Measurements from ENCODE around the gene EML4. TPM values are rescaled to one million over a fixed set of nuclear protein-coding genes. Genes with fewer than 3 reads are reported as not detected.
"Not testable (repeated sequence)": the region's sequence is repeated elsewhere in the genome, so short reads cannot be mapped to it uniquely, and the experiment has no call there.

EML4 gene
- total RNA-seq, 4 donors from 2014 or later, result 3.0 to 5.0 (median 4.6) TPM

DNA sequence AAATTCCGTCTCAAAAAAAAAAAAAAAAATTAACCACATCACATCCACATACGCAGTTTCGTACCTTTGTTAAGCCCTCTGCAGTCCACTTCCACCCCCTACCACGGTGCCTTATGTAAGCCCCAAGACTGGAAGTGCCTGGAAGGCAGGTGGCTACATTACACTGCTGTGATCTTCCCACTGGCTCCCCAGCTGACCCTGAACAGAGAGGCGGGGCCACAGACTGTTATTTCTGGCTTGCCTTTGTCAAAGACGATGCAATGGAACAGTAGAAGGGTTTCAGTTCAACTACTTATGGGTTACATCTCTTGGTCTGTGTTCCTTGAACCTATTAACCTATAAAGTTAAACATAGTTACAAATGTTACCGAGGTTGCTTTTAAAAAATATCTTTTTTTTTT is 207.6 kb downstream of the EML4 start:
- no peaks in the 10 kb centered on the region for H3K9me3 ChIP-seq
- H3K27me3 ChIP-seq, result no peaks in the 10 kb centered on the region
- intact Hi-C loops (cut with DNase I; ENCODE audit: low total_unique reads) (no loop called here), in situ Hi-C loops (cut with MboI; ENCODE audit: low sequenced_read_pairs in 4 of 4) (no loop called here)
- no peaks in the 10 kb centered on the region for H3K4me1 ChIP-seq
- no peaks in the 10 kb centered on the region for H3K36me3 ChIP-seq
- ATAC-seq (no peak), DNase-seq (no peak)
- TF ChIP-seq, protein P1, sequence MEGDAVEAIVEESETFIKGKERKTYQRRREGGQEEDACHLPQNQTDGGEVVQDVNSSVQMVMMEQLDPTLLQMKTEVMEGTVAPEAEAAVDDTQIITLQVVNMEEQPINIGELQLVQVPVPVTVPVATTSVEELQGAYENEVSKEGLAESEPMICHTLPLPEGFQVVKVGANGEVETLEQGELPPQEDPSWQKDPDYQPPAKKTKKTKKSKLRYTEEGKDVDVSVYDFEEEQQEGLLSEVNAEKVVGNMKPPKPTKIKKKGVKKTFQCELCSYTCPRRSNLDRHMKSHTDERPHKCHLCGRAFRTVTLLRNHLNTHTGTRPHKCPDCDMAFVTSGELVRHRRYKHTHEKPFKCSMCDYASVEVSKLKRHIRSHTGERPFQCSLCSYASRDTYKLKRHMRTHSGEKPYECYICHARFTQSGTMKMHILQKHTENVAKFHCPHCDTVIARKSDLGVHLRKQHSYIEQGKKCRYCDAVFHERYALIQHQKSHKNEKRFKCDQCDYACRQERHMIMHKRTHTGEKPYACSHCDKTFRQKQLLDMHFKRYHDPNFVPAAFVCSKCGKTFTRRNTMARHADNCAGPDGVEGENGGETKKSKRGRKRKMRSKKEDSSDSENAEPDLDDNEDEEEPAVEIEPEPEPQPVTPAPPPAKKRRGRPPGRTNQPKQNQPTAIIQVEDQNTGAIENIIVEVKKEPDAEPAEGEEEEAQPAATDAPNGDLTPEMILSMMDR (IDR thresholded peaks at IDR 0.05 in 4 of 5, conservative IDR thresholded peaks at IDR 0.05 in 1 of 5), result no peak
- no peak overlapping the region for H3K4me3 ChIP-seq
- H3K27ac ChIP-seq, result no peak overlapping the region

DNA sequence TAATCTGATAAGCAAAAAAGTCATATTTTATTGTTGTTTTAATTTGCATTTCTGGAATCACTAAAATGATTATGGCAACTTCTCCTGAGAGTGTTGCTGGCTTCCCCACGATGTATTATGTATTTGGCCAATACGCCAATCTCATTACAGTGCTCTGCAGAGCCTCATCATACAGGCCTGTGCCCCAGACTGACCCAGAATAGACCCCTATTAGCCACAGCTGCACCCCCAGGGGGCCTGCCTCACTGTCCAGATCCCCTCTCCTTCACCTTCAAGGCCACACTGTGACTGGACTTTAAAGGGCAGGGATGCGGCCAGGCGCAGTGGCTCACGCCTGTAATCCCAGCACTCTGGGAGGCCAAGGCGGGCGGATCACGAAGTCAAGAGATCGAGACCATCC is 209.3 kb downstream of the EML4 start:
- TF ChIP-seq, protein P1 (IDR thresholded peaks at IDR 0.05 in 4 of 5, conservative IDR thresholded peaks at IDR 0.05 in 1 of 5), result no peak
- TF ChIP-seq POLR2A (IDR thresholded peaks at IDR 0.05), result no peak

DNA sequence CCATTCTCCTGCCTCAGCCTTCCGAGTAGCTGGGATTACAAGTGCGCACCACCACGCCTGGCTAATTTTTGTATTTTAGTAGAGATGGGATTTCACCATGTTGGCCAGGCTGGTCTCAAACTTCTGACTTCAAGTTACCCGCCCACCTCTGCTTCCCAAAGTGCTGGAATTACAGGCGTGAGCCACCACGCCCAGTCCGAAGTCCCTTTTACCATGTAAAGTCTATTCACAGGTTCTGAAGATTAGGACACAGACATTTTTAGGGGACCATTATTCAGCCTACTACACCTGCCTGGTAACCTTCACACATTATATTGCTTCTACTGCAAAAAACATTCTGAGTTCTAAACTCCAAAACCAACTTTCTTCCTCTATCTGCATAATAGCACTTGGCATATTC is 210.9 kb downstream of the EML4 start:
- H3K27me3 ChIP-seq; in situ Hi-C loops (cut with MboI; ENCODE audit: low sequenced_read_pairs in 4 of 4); H3K36me3 ChIP-seq; H3K4me3 ChIP-seq; DNase-seq; intact Hi-C loops (cut with DNase I; ENCODE audit: low total_unique reads); H3K9me3 ChIP-seq; ATAC-seq; H3K4me1 ChIP-seq; H3K27ac ChIP-seq: not testable (repeated sequence)

More for the DNA sequence above, 209.3 kb downstream of the EML4 start:
- H3K27ac ChIP-seq, result no peak overlapping the region
- DNase-seq (no peak), ATAC-seq (no peak)
- H3K27me3 ChIP-seq, result no peaks in the 10 kb centered on the region
- H3K4me3 ChIP-seq, result no peak overlapping the region
- in situ Hi-C loops (cut with MboI; ENCODE audit: low sequenced_read_pairs in 4 of 4), result no loop called here
- H3K9me3 ChIP-seq, result no peaks in the 10 kb centered on the region
- H3K4me1 ChIP-seq, result no peaks in the 10 kb centered on the region
- intact Hi-C loops (cut with DNase I; ENCODE audit: low total_unique reads), result no loop called here
- H3K36me3 ChIP-seq, result no peaks in the 10 kb centered on the region

DNA sequence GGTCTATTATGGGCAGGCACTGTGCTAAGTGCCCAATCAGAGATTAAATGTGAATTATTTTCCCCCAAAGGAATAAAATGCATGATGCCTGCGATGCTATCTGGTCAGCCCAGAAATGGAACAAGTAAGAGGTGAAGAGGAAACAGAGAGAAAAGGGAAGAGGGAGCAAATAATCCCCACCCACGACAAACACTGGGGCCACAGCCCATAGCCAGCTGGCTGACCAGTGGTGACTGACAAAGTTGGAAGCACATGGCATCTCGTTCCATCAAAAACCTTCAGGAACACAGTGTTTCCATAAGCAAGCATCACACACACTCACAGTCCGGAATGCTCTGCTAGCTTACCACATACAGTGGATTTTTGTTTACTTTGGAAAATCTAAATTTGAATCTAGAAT is 213.0 kb downstream of the EML4 start:
- intact Hi-C loops (cut with DNase I; ENCODE audit: low total_unique reads), result no loop called here
- no peak for TF ChIP-seq POLR2A (IDR thresholded peaks at IDR 0.05)
- TF ChIP-seq, protein P1 (IDR thresholded peaks at IDR 0.05 in 4 of 5, conservative IDR thresholded peaks at IDR 0.05 in 1 of 5), result no peak
- no peak for ATAC-seq
- Histone ChIP-seq H3K4me1 (no peaks in the 10 kb centered on the region), H3K27ac (no peak overlapping the region), H3K27me3 (no peaks in the 10 kb centered on the region), H3K36me3 (no peaks in the 10 kb centered on the region), H3K9me3 (no peaks in the 10 kb centered on the region), H3K4me3 (no peak overlapping the region)
- in situ Hi-C loops (cut with MboI; ENCODE audit: low sequenced_read_pairs in 4 of 4), result no loop called here
- no peak for DNase-seq

Other genes starting within 250 kb of the EML4 start
- 100 to 1,000 TPM; 152 to 246 (median 186) TPM for gene PKDCC, start 121.3 kb upstream of the EML4 start, total RNA-seq
- gene COX7A2L, start 191.9 kb downstream of the EML4 start, total RNA-seq, result 10 to 100 TPM; 69.8 to 94.7 (median 89.1) TPM

Data from gastrocnemius medialis (tissue), 4 donors.